NAMALWA (cell line): ENCODE results near the gene DAGLB.
"Not testable (repeated sequence)": the region's sequence is repeated elsewhere in the genome, so short reads cannot be mapped to it uniquely, and the experiment has no call there.

ENCODE experiments used
- DNase-seq: peaks from one replicate; pipeline ENCODE4 v3.0.0-alpha.2; 2015; ENCODE audit warnings: low spot score

The DAGLB gene

GRCh38 chr7:6447581-6448199 lies at the start of gene DAGLB:
Gene DAGLB, minus strand, starts transcription at chr7:6447954. Its CDS starts 112 bp downstream, at chr7:6447842.
- peak; percentile 99 for DNase-seq

GRCh38 chr7:6497637-6497905 lies 49.8 kb upstream of the DAGLB start:
- DNase-seq: no peak

- no peak for DNase-seq
Observed at GRCh38 chr7:6496842-6497636, 49.3 kb upstream of the DAGLB start.

GRCh38 chr7:6495597-6496262 lies 48.0 kb upstream of the DAGLB start:
- no peak for DNase-seq

- no peak for DNase-seq
Observed at GRCh38 chr7:6494365-6494764, 46.6 kb upstream of the DAGLB start.

GRCh38 chr7:6491194-6491593 lies 43.4 kb upstream of the DAGLB start:
- DNase-seq: no peak

GRCh38 chr7:6489612-6490011 lies 41.9 kb upstream of the DAGLB start:
- DNase-seq: peak; percentile 81

GRCh38 chr7:6487184-6487545 lies 39.4 kb upstream of the DAGLB start:
- no peak for DNase-seq

GRCh38 chr7:6486438-6487183 lies 38.9 kb upstream of the DAGLB start:
- no peak for DNase-seq

GRCh38 chr7:6482743-6483119 lies 35.0 kb upstream of the DAGLB start:
- DNase-seq: no peak

- DNase-seq: no peak
Observed at GRCh38 chr7:6482307-6482706, 34.6 kb upstream of the DAGLB start.

GRCh38 chr7:6481445-6481844 lies 33.7 kb upstream of the DAGLB start:
- no peak for DNase-seq

- no peak for DNase-seq
Observed at GRCh38 chr7:6480323-6480660, 32.5 kb upstream of the DAGLB start.

- no peak for DNase-seq
Observed at GRCh38 chr7:6479067-6479466, 31.3 kb upstream of the DAGLB start.

- no peak for DNase-seq
Observed at GRCh38 chr7:6478186-6478585, 30.4 kb upstream of the DAGLB start.

- DNase-seq: no peak
Observed at GRCh38 chr7:6477318-6477660, 29.5 kb upstream of the DAGLB start.

GRCh38 chr7:6476596-6477317 lies 29.0 kb upstream of the DAGLB start:
- DNase-seq: no peak

- DNase-seq: no peak
Observed at GRCh38 chr7:6475433-6476186, 27.9 kb upstream of the DAGLB start.

- DNase-seq: no peak
Observed at GRCh38 chr7:6465862-6466261, 18.1 kb upstream of the DAGLB start.

GRCh38 chr7:6463609-6464008 lies 15.9 kb upstream of the DAGLB start:
- DNase-seq: not testable (repeated sequence)

GRCh38 chr7:6461946-6462550 lies 14.3 kb upstream of the DAGLB start:
- DNase-seq: no peak
